NCI-H82 (cell line): Measurements from ENCODE around the gene LMF1.

Experiments used
- DNase-seq: peaks from one replicate; lab custom pipeline; 2025; lab: John Stamatoyannopoulos, UW

Gene LMF1

GRCh38 chr16:1002399-1003166 lies 31.8 kb upstream of the LMF1 start:
- no peak for DNase-seq

DNA sequence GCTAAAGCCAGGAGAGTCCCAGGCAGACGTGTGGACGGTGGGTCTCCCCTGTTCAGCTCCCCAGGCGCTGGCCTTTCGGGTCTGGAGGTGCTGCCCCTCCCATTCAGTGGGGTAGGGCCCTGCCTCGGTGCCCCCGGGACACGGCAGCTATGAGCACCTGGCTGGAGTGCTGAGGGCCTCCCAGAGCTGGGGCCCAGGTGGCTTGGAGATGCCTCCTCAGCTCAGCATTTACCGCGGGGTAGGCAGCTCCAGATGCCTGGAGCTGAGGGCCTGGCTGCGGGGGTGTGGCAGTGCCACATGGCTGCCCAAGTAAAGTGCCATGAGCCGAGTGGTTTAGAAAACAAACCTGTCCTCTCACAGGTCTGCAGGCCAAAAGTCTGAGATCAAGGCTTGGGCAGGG lies 30.3 kb upstream of the LMF1 start:
- DNase-seq: no peak

DNA sequence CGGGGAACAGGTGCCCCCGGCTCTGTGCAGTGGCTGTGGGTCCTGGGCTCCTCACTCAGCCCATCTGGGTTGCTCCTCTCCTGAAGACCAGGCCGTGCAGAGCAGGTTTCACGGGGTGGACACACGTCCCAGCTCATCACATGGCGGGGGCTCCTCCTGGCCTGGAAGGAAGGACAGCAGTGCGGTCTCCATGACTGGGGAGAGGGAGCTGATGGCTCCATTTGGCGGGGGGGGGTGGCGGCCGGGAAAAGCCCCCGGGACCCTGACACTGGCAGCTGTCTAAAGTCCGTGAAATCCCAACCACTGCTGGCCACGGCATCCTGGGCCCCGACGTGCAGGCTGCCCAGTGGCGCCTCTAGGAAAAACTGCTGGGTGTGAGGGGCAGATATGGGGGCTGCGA lies 29.8 kb upstream of the LMF1 start:
- no peak for DNase-seq

DNA sequence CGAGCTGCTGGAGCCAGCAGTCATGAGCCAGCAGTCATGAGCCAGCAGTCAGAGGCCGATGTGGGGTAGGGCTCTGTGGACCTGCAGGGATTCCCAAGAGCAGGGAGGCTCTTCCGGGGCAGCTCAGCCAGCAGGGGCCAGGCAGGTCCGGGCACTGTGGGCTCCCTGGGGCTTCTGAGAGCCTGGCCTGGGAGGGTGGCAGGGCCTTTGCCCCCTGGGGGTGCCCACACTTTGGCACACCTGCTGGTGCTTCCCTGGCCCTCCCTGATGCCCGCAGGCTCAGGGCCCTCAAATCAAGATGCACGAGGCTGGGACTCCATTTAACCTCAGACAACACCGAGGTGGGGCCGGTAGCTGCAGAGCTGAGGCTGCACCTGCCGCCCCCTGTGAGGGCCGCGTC lies 28.9 kb upstream of the LMF1 start:
- DNase-seq: no peak

DNA sequence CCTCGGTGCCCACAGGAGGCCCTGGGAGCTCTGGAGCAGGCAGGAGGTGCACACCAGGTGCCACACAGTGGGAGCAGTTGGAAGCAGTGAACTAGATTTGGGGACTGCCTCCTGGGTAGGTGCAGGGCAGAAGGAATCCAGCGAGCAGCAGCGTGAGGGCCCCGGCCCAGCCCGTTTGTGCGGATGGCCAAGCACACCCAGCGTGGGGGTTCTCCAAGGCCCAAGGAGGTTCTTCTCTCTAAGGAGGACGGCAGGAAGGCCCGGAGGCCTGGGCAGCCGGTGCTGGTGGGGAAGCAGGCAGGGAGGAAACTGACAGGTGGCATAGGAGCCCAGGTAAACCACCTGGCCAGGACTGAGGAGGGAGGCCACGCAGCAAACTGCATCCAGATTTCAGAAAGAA lies 27.8 kb upstream of the LMF1 start:
- no peak for DNase-seq

DNA sequence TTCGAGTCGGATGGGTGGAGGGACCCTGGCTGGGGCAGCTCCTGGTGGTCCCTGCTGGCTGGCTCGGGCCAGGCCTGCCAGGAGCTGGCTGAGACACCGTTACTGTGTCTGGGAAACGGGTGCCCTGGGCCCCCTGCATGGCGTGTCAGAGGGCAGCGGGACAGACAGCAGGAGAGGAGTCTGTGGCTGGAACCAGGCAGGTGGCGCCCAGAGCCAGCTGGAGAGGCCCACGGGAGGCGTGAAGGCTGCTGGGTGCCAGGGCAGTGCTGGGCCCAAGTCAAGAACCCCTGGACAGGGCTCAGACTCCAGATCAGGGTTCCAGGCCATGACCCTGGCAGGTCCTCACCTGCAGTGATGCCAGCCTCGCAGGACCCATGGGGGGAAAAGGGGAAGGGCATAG lies 27.4 kb upstream of the LMF1 start:
- DNase-seq: no peak

DNA sequence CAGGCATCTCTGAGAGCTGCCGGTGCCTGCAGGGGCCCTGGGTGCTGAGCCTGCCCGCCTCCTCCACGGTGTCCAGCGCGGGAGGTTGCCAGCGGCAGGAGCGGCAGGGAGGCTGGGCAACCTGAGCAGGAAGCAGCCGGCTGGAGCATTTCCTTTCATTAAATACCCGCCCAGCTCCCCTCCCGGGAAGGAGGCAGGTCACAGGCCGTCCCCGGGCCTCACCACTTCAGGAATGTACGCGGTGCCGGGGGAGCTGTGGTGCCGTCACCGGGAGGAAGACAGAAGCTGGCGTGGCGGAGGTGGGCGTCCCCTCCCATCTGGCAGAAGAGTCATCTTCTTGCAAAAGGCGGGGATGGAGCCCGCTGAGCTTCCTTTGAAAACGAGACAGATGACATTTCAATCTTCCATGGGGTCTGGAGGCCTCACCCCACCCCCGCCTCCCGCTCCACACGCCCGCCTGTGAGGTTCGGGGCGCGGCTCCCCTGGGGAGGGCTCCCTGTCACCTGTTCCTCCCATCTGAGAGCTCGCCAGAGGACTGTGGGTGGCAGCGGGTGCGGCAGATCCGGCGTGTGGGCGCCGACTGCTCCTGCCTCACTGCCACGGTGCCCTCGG lies 26.8 kb upstream of the LMF1 start:
- no peak for DNase-seq

DNA sequence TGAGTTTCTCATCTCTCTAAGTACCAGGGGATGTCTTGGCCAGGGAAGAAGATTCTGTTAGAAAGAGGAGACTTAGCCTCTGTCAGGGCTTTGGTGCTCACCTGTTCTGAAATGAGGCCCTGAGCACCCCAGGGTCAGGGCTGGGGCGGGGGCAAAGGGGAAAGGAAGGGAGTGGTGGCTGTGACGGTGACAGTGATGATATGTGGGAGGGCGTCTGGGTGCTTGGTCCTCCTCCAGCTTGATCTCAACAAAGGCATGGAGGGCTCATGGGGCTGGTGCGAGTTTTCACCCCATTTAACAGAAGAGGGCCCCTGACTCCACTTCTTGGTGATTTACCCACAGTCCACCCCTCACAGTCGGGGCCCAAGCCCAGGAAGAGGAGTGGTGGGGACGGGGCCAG lies 25.9 kb upstream of the LMF1 start:
- no peak for DNase-seq

DNA sequence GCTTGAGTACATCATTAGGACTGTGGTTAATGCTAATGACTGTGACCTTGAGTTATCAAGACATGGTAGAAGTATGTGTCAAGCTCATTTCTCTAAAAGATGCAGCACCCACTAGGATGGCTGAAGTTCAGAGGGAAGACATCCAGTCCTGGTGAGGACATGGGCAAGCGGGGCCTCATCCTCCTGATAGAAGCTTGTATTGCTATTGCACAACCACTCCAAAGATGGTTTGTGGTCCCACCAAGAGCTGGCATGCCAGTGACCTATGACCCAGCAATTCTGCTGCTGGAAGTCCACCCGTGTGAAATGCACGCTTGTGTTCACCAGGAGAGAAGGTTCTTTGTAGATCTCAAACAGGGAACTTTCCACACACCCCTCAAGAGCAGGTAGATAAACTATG lies 25.0 kb upstream of the LMF1 start:
- no peak for DNase-seq

DNA sequence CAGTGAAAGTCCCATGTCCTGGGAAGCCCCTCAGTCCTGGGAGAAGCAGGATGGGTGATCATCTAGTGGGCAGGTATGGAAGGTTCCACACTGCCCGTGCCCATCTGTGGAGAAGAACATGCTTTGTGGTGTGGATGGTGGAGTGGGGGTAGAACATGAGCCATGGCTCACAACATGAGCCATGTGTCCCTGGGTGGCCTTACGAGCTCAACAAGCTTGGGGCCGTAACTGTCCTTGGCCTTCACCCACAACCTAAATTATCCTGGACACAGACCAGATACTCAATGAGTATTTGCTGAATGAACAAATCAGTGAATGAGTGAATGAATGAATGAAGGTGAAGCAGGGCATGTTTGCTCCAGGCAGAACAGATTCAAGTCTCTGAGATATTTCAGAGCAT lies 24.3 kb upstream of the LMF1 start:
- no peak for DNase-seq

DNA sequence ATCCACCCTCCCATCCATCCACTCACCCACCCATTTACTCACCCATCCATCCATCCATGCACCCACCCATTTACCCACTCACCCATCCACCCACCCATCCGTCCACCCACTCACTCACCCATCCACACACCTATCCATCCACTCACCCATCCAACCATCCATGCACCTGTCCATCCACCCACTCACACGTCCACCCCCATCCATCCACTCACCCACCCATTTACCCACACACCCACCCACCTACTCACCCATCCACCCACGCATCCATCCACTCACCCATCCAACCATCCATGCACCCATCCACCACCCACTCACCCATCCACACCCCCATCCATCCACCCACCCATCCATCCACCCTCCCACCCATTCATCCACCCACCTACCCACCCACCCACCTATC lies 22.9 kb upstream of the LMF1 start:
- no peak for DNase-seq

DNA sequence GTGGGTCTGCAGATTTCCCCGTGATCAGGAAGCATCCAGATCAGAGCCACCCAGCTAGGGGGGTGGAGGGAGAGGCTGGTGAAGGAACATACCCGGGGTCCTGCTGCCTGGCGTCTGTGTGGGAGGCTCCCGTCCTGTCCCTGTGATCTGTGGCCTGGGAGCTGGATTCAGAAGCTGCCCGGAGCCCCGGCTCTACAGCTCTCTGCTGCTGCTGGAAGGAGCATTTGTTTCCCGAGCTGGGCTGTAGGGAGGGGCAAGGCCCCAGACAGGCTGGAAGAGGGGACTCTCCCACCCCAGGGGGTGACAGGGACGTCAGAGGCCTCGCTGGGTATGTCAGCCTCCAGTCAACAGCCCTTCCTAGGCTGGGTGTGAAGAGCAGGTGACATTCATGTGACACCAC lies 21.0 kb upstream of the LMF1 start:
- DNase-seq: no peak

GRCh38 chr16:991345-991744 lies 20.6 kb upstream of the LMF1 start:
- no peak for DNase-seq

GRCh38 chr16:990516-991291 lies 19.9 kb upstream of the LMF1 start:
- DNase-seq: no peak

DNA sequence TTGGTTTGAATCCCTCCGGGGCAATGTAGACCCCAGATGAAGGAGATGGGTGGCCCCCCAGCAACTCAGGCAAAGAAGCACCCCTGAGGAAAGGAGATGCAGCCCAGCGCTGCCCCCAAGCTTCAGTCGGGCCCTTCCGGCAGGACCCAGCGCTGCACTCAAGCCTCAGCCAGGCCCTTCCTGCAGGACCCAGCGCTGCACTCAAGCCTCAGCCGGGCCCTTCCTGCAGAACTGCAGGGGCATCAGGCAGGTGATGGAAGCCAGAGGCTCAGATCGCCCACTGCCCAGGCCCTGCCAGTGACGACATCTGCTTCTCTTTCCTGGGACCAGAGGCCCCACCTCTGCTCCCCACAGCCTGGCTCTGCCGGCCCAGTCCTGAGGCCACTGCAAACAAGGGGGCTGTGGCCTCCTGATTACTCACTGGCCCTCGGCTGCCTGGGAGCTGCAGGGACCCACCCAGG lies 18.6 kb upstream of the LMF1 start:
- no peak for DNase-seq

DNA sequence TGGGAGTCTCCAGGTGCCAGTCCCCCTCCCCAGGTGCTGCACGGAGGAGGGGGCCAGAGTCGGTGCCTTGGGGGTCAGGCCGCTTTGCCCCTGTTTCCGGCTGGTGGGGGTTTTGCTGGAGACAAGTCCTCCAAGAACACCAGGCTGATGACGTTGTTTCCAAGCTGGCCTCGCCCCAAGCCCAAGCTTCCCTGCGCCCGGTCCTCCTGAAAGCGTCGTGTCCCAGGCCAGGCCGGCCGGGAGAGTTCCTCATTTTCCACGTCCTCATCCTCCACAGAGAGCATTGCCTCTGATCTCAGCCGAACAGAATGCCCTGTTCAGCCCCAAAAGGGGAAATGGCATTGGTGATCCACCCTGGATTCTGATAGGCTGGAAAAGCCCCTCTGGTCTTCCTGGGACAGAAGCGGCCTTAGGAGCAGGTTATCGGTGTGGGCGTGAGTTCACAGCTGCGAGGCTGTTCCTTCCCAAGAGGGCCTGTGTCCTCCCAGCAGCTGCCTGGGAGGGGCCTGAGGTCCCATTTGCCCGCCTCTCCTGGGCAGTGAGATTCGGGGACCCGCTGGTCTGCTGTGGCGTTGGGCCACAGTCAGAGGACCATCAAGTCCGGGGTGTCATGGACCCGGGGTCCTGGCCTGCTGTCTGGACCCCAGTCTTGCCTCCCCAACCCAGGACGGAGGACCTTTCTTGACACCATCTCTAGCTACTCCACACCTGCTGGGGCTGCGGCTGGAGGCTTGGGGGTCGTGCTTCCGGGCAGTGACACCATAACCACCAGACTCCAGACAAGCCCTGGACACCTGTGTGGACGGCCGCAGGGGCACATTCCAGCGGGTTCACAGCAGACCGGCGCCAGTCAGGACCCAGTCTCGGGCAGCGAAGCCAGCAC lies 17.9 kb upstream of the LMF1 start:
- DNase-seq: no peak

GRCh38 chr16:987906-988305 lies 17.1 kb upstream of the LMF1 start:
- DNase-seq: no peak

DNA sequence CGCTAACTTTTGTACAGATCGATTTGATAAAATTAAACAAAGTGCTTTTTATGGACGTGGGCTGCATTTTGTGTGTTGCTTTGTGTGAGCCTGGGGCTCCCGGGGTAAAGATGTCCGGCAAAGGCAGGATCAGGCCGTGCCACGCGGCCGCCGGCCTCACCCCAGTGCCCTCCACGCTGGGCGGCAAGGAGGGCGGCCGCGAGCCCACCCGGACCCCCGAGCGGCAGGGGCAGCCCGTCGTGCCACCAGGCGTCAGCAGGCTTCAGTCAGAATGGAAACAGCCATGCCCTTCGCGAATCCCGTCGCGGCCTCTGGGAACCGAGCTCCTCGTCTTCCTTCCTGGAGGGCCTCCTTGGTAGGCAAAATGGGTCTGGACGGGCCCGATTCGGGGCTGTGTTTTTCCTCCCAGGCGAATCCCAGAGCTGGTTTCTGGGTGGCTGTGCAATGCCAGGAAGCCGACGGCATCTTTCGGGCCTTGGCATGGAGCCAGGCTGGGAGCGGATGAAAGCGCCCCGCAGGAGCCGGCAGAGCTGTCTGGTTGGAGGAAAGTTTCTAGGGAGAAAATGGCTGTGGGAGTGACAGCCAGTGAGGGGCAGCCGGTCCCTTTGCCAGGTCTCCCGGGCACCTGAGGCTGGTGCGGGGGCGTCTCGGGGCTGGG lies 16.3 kb upstream of the LMF1 start:
- DNase-seq: no peak

DNA sequence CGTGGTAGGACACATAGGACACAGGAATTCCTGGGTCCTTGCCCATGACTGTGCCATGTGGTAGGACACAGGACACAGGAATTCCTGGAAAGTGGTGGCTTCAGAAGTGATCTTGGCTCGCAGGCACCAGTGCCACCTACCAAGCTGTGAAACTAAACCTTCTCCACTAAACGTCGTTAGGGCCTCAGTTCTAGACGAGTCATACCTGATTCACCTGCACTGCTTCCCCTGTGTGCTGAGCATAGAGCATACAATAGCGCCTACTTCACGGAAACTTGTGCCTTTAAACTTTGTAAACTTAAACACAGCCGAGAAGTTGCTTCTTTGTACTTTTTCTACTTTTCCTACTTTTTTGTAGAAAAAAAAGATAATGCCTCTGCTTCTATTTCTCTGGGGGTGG lies 15.6 kb upstream of the LMF1 start:
- no peak for DNase-seq

DNA sequence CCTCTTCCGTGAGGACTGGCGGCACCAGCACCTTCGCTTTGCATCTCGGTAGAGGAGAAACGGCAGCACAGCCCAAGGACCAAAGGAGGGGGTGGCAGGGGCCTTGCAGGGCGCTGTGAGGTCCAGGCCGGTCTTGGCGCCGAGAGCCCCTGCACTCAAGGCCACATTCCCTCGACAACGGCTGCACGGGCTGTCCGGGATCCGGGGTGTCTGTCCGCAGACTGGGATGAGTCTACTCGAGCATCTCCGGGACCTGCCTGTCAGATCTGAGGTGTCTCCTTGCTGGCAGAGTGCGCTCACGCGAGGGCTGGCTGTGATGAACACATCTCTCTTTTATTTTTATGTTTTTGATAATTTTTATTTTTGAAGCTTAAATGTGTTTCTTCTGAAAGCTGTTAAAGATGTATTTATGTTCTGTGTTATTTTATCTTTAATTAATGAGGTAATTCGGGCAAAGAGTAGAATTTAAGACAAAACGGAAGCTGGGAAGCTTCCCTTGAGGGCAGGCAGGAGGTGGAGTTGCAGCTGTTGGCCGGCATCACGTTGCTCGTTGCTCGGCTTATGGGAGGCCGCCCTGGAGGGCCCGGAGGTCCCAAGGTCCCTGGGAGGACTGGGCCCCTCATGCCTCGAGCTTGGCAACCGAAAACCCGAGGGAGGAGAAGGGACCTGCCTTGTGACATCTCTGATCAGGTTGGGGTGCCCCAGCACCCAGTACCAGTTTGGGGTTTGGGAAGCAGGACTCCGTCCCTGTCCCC lies 15.0 kb upstream of the LMF1 start:
- DNase-seq: no peak
